ENCODE results near the gene MAZ.
A peak's percentile ranks its signal among the peaks of the same experiment; 100 is the strongest.
"Not testable (repeated sequence)": the region's sequence is repeated elsewhere in the genome, so short reads cannot be mapped to it uniquely, and the experiment has no call there.

The MAZ gene

GRCh38 chr16:29784901-29785500, 21.3 kb upstream of the MAZ start:
- no peak for DNase-seq (ENCODE audit: low read depth, low spot score)

GRCh38 chr16:29787155-29787554, 19.2 kb upstream of the MAZ start:
- DNase-seq (ENCODE audit: low read depth, low spot score) = not testable (repeated sequence)

GRCh38 chr16:29789775-29790182, 16.6 kb upstream of the MAZ start:
- DNase-seq (ENCODE audit: low read depth, low spot score) = no peak

- DNase-seq (ENCODE audit: low read depth, low spot score) = peak; percentile 92
These were observed 16.0 kb upstream of the MAZ start, which contains the start of gene KIF22 for GRCh38 chr16:29790183-29790948. TSS of gene KIF22 (plus strand) at chr16:29790751. CDS start at chr16:29790760, 9 bp downstream.

- no peak for DNase-seq (ENCODE audit: low read depth, low spot score)
These were observed 15.1 kb upstream of the MAZ start for GRCh38 chr16:29790949-29791844.

GRCh38 chr16:29791845-29792807, 14.2 kb upstream of the MAZ start:
- no peak for DNase-seq (ENCODE audit: low read depth, low spot score)

GRCh38 chr16:29793153-29793552, 13.2 kb upstream of the MAZ start:
- DNase-seq (ENCODE audit: low read depth, low spot score) = not testable (repeated sequence)

- no peak for DNase-seq (ENCODE audit: low read depth, low spot score)
These were observed 12.1 kb upstream of the MAZ start for GRCh38 chr16:29794231-29794710.

GRCh38 chr16:29802416-29802935, 3.9 kb upstream of the MAZ start:
- no peak for DNase-seq (ENCODE audit: low read depth, low spot score)

GRCh38 chr16:29804020-29804419, 2.3 kb upstream of the MAZ start:
- no peak for DNase-seq (ENCODE audit: low read depth, low spot score)

- DNase-seq (ENCODE audit: low read depth, low spot score) = no peak
These were observed 1.7 kb upstream of the MAZ start for GRCh38 chr16:29804455-29805231.

GRCh38 chr16:29805232-29806098, 864 bp upstream of the MAZ start:
- DNase-seq (ENCODE audit: low read depth, low spot score) = peak; percentile 75

GRCh38 chr16:29806641-29807425, 504 bp downstream of the MAZ start:
- no peak for DNase-seq (ENCODE audit: low read depth, low spot score)

- DNase-seq (ENCODE audit: low read depth, low spot score) = no peak
These were observed 1.3 kb downstream of the MAZ start for GRCh38 chr16:29807426-29808218.

- no peak for DNase-seq (ENCODE audit: low read depth, low spot score)
These were observed 2.0 kb downstream of the MAZ start for GRCh38 chr16:29808219-29808900.

- no peak for DNase-seq (ENCODE audit: low read depth, low spot score)
These were observed 2.9 kb downstream of the MAZ start for GRCh38 chr16:29809031-29809747.

Measured in iPS DF 19.7 (cell line).